ENCODE measurements around the gene NUF2. TPM values are rescaled to one million over a fixed set of nuclear protein-coding genes. Genes with fewer than 3 reads are reported as not detected.
A peak's percentile ranks its signal among the peaks of the same experiment; 100 is the strongest.

NUF2 gene
- total and polyA plus RNA-seq, 2 donors from 2014 or later, result 0.28 to 1.2 TPM

- DNase-seq (peak in 1 of 5 donors; percentile 6), FAIRE-seq (no peak)
- TF ChIP-seq, protein P1, sequence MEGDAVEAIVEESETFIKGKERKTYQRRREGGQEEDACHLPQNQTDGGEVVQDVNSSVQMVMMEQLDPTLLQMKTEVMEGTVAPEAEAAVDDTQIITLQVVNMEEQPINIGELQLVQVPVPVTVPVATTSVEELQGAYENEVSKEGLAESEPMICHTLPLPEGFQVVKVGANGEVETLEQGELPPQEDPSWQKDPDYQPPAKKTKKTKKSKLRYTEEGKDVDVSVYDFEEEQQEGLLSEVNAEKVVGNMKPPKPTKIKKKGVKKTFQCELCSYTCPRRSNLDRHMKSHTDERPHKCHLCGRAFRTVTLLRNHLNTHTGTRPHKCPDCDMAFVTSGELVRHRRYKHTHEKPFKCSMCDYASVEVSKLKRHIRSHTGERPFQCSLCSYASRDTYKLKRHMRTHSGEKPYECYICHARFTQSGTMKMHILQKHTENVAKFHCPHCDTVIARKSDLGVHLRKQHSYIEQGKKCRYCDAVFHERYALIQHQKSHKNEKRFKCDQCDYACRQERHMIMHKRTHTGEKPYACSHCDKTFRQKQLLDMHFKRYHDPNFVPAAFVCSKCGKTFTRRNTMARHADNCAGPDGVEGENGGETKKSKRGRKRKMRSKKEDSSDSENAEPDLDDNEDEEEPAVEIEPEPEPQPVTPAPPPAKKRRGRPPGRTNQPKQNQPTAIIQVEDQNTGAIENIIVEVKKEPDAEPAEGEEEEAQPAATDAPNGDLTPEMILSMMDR (IDR thresholded peaks at IDR 0.05; ENCODE audit: borderline replicate concordance, extremely low read depth, insufficient read depth), result no peak
- no peak overlapping the region for H3K9ac ChIP-seq (ENCODE audit: low read length in 3 of 3)
- no peak overlapping the region for H3K27ac ChIP-seq (ENCODE audit: low read depth in 2 of 2, low read length in 2 of 2)
- no peaks in the 10 kb centered on the region for H3K36me3 ChIP-seq (ENCODE audit: control insufficient read depth in 2 of 3, insufficient read depth in 3 of 3, low read length in 3 of 3)
- H3K4me3 ChIP-seq (ENCODE audit: low read length in 3 of 3), result no peak overlapping the region
- no peaks in the 10 kb centered on the region for H3K4me1 ChIP-seq (ENCODE audit: control insufficient read depth in 2 of 3, insufficient read depth in 2 of 3, low read depth in 1 of 3, low read length in 3 of 3)
- no peaks in the 10 kb centered on the region for H3K27me3 ChIP-seq (ENCODE audit: control insufficient read depth, insufficient read depth, low read length)
- no peaks in the 10 kb centered on the region for H3K9me3 ChIP-seq (ENCODE audit: control insufficient read depth in 2 of 3, insufficient read depth in 1 of 3, low read length in 3 of 3)
- intact Hi-C loops (cut with DNase I), result no loop called here
These were observed 46.0 kb downstream of the NUF2 start for GRCh38 chr1:163367721-163368120.

GRCh38 chr1:163372576-163372975, 50.8 kb downstream of the NUF2 start:
- no peaks in the 10 kb centered on the region for H3K36me3 ChIP-seq (ENCODE audit: control insufficient read depth in 2 of 3, insufficient read depth in 3 of 3, low read length in 3 of 3)
- FAIRE-seq (no peak), DNase-seq (no peak)
- H3K9me3 ChIP-seq (ENCODE audit: control insufficient read depth in 2 of 3, insufficient read depth in 1 of 3, low read length in 3 of 3), result no peaks in the 10 kb centered on the region
- TF ChIP-seq, protein P1 (IDR thresholded peaks at IDR 0.05; ENCODE audit: borderline replicate concordance, extremely low read depth, insufficient read depth), result no peak
- no peaks in the 10 kb centered on the region for H3K4me1 ChIP-seq (ENCODE audit: control insufficient read depth in 2 of 3, insufficient read depth in 2 of 3, low read depth in 1 of 3, low read length in 3 of 3)
- H3K9ac ChIP-seq (ENCODE audit: low read length in 3 of 3), result no peak overlapping the region
- no peak overlapping the region for H3K27ac ChIP-seq (ENCODE audit: low read depth in 2 of 2, low read length in 2 of 2)
- intact Hi-C loops (cut with DNase I), result no loop called here
- H3K27me3 ChIP-seq (ENCODE audit: control insufficient read depth, insufficient read depth, low read length), result no peaks in the 10 kb centered on the region
- no peak overlapping the region for H3K4me3 ChIP-seq (ENCODE audit: low read length in 3 of 3)

DNA sequence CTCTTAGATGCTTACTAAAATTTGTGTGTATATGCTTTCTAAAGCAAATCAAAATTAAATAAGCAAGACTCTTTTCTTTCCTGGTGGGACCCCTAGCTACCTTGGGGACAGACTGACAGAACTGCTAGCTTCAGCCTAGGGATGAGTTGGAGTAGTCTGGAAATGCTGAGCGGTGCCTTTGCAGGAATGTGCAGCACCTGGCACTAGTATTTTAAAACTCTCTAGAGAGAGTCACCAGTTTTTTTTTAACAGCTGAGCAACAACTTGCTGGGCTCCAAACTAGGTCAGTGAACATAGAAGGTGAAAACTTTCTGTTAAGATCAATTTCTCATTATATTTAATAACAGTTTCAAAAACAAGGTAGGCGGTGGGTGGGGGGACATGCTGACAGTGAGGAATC, 56.8 kb downstream of the NUF2 start:
- Histone ChIP-seq H3K9me3 (ENCODE audit: control insufficient read depth in 2 of 3, insufficient read depth in 1 of 3, low read length in 3 of 3) (no peaks in the 10 kb centered on the region), H3K36me3 (ENCODE audit: control insufficient read depth in 2 of 3, insufficient read depth in 3 of 3, low read length in 3 of 3) (no peaks in the 10 kb centered on the region), H3K9ac (ENCODE audit: low read length in 3 of 3) (no peak overlapping the region), H3K4me1 (ENCODE audit: control insufficient read depth in 2 of 3, insufficient read depth in 2 of 3, low read depth in 1 of 3, low read length in 3 of 3) (peaks cover 0 to 3% (median 3%) of the 10 kb centered on the region in 3 donors), H3K27me3 (ENCODE audit: control insufficient read depth, insufficient read depth, low read length) (no peaks in the 10 kb centered on the region), H3K4me3 (ENCODE audit: low read length in 3 of 3) (no peak overlapping the region), H3K27ac (ENCODE audit: low read depth in 2 of 2, low read length in 2 of 2) (no peak overlapping the region)
- intact Hi-C loops (cut with DNase I), result no loop called here
- TF ChIP-seq, protein P1 (IDR thresholded peaks at IDR 0.05; ENCODE audit: borderline replicate concordance, extremely low read depth, insufficient read depth), result no peak
- DNase-seq (no peak), FAIRE-seq (no peak)

GRCh38 chr1:163379801-163380200, 58.0 kb downstream of the NUF2 start:
- Histone ChIP-seq H3K9me3 (ENCODE audit: control insufficient read depth in 2 of 3, insufficient read depth in 1 of 3, low read length in 3 of 3) (no peaks in the 10 kb centered on the region), H3K27me3 (ENCODE audit: control insufficient read depth, insufficient read depth, low read length) (no peaks in the 10 kb centered on the region), H3K9ac (ENCODE audit: low read length in 3 of 3) (no peak overlapping the region), H3K4me3 (ENCODE audit: low read length in 3 of 3) (no peak overlapping the region), H3K27ac (ENCODE audit: low read depth in 2 of 2, low read length in 2 of 2) (no peak overlapping the region), H3K4me1 (ENCODE audit: control insufficient read depth in 2 of 3, insufficient read depth in 2 of 3, low read depth in 1 of 3, low read length in 3 of 3) (peaks cover 0 to 3% (median 3%) of the 10 kb centered on the region in 3 donors), H3K36me3 (ENCODE audit: control insufficient read depth in 2 of 3, insufficient read depth in 3 of 3, low read length in 3 of 3) (no peaks in the 10 kb centered on the region)
- TF ChIP-seq, protein P1 (IDR thresholded peaks at IDR 0.05; ENCODE audit: borderline replicate concordance, extremely low read depth, insufficient read depth), result no peak
- no peak for DNase-seq
- peak; percentile 45 for FAIRE-seq
- intact Hi-C loops (cut with DNase I), result no loop called here

All from kidney (tissue), 14 donors.